Stimulated activated CD4-positive, alpha-beta T cell treated with anti-CD3 and anti-CD28 coated beads, TNF-alpha, amount 100 ng/mL, for 1 hour (primary cell): ENCODE results near the gene SPSB4.
"Not testable (repeated sequence)": the region's sequence is repeated elsewhere in the genome, so short reads cannot be mapped to it uniquely, and the experiment has no call there.

Experiments used
- DNase-seq, 3 donors: peaks; one replicate each; pipeline ENCODE4 v3.0.0-alpha.2; 2020; ENCODE audit warnings: low read depth in 3 of 3, low spot score in 1 of 3

The SPSB4 gene

GRCh38 chr3:141093971-141094684 lies 43.0 kb downstream of the SPSB4 start:
- no peak for DNase-seq

GRCh38 chr3:141094790-141095545 lies 43.8 kb downstream of the SPSB4 start:
- no peak for DNase-seq

GRCh38 chr3:141095546-141095937 lies 44.4 kb downstream of the SPSB4 start:
- DNase-seq = no peak

- no peak for DNase-seq
Measured at GRCh38 chr3:141096164-141096563, 45.0 kb downstream of the SPSB4 start.

- DNase-seq = no peak
Measured at GRCh38 chr3:141096981-141097380, 45.8 kb downstream of the SPSB4 start.

GRCh38 chr3:141100112-141100511 lies 49.0 kb downstream of the SPSB4 start:
- DNase-seq = no peak

- no peak for DNase-seq
Measured at GRCh38 chr3:141100531-141101320, 49.6 kb downstream of the SPSB4 start.

- DNase-seq = no peak
Measured at GRCh38 chr3:141102372-141102771, 51.2 kb downstream of the SPSB4 start.

GRCh38 chr3:141103067-141103466 lies 51.9 kb downstream of the SPSB4 start:
- no peak for DNase-seq

- no peak for DNase-seq
Measured at GRCh38 chr3:141103503-141103902, 52.4 kb downstream of the SPSB4 start.

GRCh38 chr3:141104151-141104821 lies 53.1 kb downstream of the SPSB4 start:
- no peak for DNase-seq

GRCh38 chr3:141105828-141106628 lies 54.9 kb downstream of the SPSB4 start:
- DNase-seq = peak; percentile 3 to 20 (median 5)

- DNase-seq = no peak
Measured at GRCh38 chr3:141106842-141107241, 55.7 kb downstream of the SPSB4 start.

- DNase-seq = no peak
Measured at GRCh38 chr3:141108039-141108438, 56.9 kb downstream of the SPSB4 start.

GRCh38 chr3:141109751-141110150 lies 58.6 kb downstream of the SPSB4 start:
- DNase-seq = no peak

- no peak for DNase-seq
Measured at GRCh38 chr3:141110322-141110721, 59.2 kb downstream of the SPSB4 start.

GRCh38 chr3:141111364-141112155 lies 60.4 kb downstream of the SPSB4 start:
- DNase-seq = no peak

GRCh38 chr3:141112686-141113297 lies 61.6 kb downstream of the SPSB4 start:
- no peak for DNase-seq

- DNase-seq = not testable (repeated sequence)
Measured at GRCh38 chr3:141113680-141114079, 62.5 kb downstream of the SPSB4 start.
